Pancreas (tissue), 10 donors: Measurements from ENCODE around the gene OTUD6A. TPM values are rescaled to one million over a fixed set of nuclear protein-coding genes. Genes with fewer than 3 reads are reported as not detected.

Experiments used
- ATAC-seq, 4 donors: fragments of 200-7000 bp; cut with Tn5 transposase; one replicate each; pipeline versions ENCODE4 v1.8.0 to v1.9.1; 2020; ENCODE audit warnings: mild to moderate bottlenecking in 4 of 4, moderate library complexity in 4 of 4
- DNase-seq, 6 donors: peaks; one replicate each; pipeline ENCODE4 v3.0.0-alpha.2; 2020
- FAIRE-seq: peaks from 2 replicates; lab custom pipeline; 2012; peaks lifted over from hg19 to GRCh38; lab: Jason Lieb, UNC
- H3K27ac ChIP-seq, 4 donors: fragments of 200-600 bp; sonication (generic); 1 replicate in 3 of 4; 2 replicates in 1 of 4; pipeline versions ENCODE4 v1.5.0 to v1.8.0; 2020
- H3K27me3 ChIP-seq, 4 donors: fragments of 200-600 bp; one replicate each; pipeline ENCODE4 v1.8.0; 2021
- H3K36me3 ChIP-seq, 3 donors: fragments of 200-600 bp; sonication (generic) in 1 of 3; one replicate each; pipeline versions ENCODE4 v1.5.0 to v1.8.0; 2020 to 2021
- H3K4me1 ChIP-seq, 3 donors: fragments of 200-600 bp; one replicate each; pipeline ENCODE4 v1.8.0; 2021
- H3K4me3 ChIP-seq, 4 donors: fragments of 200-600 bp; sonication (generic) in 2 of 4; one replicate each; pipeline versions ENCODE4 v1.5.0 to v1.8.0; 2020 to 2021
- H3K9me3 ChIP-seq, 4 donors: fragments of 200-600 bp; one replicate each; pipeline ENCODE4 v1.8.0; 2021
- WGBS, 2 donors: extraction: QIAGEN DNeasy Blood & Tissue Kit; methylation state at CpG; one replicate each; pipeline ENCODE4 v1.1.7; 2013; 5-methylcytosine and 5-hydroxymethylcytosine counted together
- intact Hi-C, 3 donors: fragments of 100-400 bp; cut with DNase I; formaldehyde crosslinking; loops; one replicate each; pipeline versions ENCODE4 v1.11.1 to v1.14.2; 2022
- polyA plus RNA-seq, 2 donors: library from polyadenylated mRNA; stranded (reverse); fragments of 200-250 nt; gene quantifications; one replicate each; pipeline ENCODE4 v1.2.3, GENCODE V29; 2013
- total RNA-seq, 6 donors: library from RNA; stranded (reverse); fragmentation: NEBNext Ultra II Directional in 4 of 6; extraction: Animal tissue kit (Norgen Biotek cat#: 25700) in 4 of 6; gene quantifications; one replicate each; pipeline versions ENCODE4 v1.2.1 to v1.2.4, GENCODE V29; 2021 to 2023
- TF ChIP-seq, protein P1 (sequence below), 4 donors: fragments of 200-600 bp; sonication (generic) in 3 of 4; IDR thresholded peaks; one replicate each; pipeline versions ENCODE4 v1.5.0 to v1.8.0; 2021; ENCODE audit warnings: antibody characterized with exemption in 4 of 4
- donor health status: healthy with polysubstance abuse.
- donor health status: DM: no; HTN: no; CAD: no; lungs with moderate emphysema.
- donor health status: DM: no; HTN: no; CAD: no.
- donor health status: control.
- donor health status: control.
- donor health status: Bipolar disorder and iron deficiency.
- donor health status: DM: yes; HTN: yes; CAD: no.
- donor health status: DM: no; HTN: no; CAD: no.
- donor health status: DM: no; HTN: no; CAD: no.
- donor health status: DM: yes; HTN: yes; CAD: no.

OTUD6A gene
- total and polyA plus RNA-seq, 8 donors, result not detected

DNA sequence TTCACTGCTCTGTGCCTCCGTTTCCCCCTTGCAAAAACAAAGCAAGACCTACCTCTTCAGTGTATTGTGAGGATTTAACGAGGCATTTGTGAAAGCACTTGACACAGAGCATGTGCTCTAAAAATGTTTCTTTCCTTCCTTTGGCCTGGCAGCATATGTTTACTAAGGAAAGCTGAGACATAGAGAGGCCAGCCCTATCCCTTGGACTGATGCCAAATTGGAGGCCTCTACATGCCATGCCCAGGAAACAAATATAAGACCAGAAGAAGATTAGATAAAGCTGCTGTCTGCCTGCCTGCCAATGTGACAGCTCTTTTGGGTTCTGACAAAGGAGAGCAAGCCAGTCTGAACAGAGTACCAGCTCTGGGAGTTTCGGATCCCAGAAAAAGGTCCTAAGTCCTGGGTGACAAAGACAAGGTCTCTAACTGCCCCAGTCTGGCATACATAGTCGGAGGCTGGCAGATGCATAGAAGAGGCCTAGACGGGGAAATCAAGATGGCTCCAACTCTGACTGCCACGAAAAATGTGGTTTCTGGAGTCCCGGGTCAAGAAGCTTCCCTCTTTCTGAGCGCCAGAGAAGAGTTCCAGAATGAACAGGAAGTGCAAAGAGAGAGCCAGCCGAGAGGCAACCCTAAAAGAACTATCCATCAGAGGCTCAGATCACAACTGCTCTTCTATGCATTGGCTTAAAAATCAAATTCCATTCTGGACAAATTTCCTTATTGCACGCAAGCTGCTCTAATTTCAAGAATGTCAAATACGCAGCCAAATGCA is 25.8 kb downstream of the OTUD6A start:
- ATAC-seq, result peak in 2 of 4 donors; percentile 22 to 34
- no peak overlapping the region for H3K27ac ChIP-seq
- H3K4me3 ChIP-seq, result no peak overlapping the region
- no peak for FAIRE-seq
- no peaks in the 10 kb centered on the region for H3K4me1 ChIP-seq
- TF ChIP-seq, protein P1, sequence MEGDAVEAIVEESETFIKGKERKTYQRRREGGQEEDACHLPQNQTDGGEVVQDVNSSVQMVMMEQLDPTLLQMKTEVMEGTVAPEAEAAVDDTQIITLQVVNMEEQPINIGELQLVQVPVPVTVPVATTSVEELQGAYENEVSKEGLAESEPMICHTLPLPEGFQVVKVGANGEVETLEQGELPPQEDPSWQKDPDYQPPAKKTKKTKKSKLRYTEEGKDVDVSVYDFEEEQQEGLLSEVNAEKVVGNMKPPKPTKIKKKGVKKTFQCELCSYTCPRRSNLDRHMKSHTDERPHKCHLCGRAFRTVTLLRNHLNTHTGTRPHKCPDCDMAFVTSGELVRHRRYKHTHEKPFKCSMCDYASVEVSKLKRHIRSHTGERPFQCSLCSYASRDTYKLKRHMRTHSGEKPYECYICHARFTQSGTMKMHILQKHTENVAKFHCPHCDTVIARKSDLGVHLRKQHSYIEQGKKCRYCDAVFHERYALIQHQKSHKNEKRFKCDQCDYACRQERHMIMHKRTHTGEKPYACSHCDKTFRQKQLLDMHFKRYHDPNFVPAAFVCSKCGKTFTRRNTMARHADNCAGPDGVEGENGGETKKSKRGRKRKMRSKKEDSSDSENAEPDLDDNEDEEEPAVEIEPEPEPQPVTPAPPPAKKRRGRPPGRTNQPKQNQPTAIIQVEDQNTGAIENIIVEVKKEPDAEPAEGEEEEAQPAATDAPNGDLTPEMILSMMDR (IDR thresholded peaks at IDR 0.05), result no peak
- H3K36me3 ChIP-seq, result no peaks in the 10 kb centered on the region
- intact Hi-C loops, result no loop called here
- 69 to 70% methylated on average over 11 of the region's 11 CpGs for WGBS, 2 donors
- H3K9me3 ChIP-seq, result no peaks in the 10 kb centered on the region
- no peak for DNase-seq
- peaks cover 0 to 3% (median 0%) of the 10 kb centered on the region in 4 donors for H3K27me3 ChIP-seq

DNA sequence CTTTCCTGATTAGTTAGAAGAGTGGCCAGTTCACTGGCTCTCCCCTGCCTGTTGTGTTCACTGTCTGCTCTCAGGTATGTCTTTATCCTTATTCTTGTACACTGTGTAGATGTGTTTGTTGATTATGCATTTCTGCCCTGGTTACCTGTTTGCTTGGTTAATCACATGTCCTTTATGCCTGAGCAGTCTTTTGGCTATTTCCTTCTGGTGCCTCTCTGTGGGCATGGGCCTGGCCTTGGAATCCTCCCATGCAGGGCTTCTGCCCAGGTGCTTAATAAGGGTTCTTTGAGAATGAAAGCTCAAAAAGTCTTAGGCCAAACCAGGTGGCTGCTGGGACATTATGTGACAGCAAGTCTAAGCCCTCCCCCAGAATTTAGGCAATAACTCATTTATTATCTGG is 26.5 kb downstream of the OTUD6A start:
- intact Hi-C loops, result no loop called here
- no peak overlapping the region for H3K4me3 ChIP-seq
- FAIRE-seq, result no peak
- no peaks in the 10 kb centered on the region for H3K4me1 ChIP-seq
- no peak for DNase-seq
- H3K36me3 ChIP-seq, result no peaks in the 10 kb centered on the region
- TF ChIP-seq, protein P1 (IDR thresholded peaks at IDR 0.05), result no peak
- no peak for ATAC-seq
- peaks cover 0 to 3% (median 0%) of the 10 kb centered on the region in 4 donors for H3K27me3 ChIP-seq
- H3K9me3 ChIP-seq, result no peaks in the 10 kb centered on the region
- no peak overlapping the region for H3K27ac ChIP-seq

DNA sequence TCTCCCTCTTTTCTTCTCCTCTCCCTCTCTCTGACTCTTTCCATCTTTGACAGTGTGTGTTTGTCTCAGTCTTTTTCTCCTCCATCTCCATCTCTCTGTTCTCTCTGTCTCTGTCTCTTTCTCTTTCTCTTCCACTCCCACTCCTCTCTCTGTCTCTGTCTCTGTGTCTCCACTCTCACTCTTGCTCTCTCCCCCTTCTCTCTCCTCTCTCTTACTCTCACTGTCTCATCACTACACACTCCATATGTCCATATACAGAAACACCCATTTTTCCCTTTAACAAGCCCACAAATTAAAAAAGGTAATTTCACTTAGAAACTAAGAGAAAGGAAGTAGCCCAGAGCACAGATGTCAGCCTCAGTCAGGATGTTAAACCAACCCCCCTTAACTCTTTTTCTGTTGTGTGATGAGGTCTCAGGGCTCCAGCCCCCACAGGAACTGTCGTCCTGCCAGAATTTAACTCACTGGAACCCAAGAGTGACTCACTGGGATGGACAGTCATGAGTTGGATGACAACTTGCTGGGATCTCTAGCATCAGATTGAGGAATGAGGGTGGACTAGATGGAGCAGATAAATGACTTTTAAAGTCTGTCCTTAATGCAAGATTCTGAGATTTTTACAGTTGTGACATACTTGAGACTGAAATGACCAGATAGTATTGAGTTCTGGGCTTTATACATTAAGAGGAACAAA is 27.5 kb downstream of the OTUD6A start:
- intact Hi-C loops, result loop anchor here in 1 of 3 donors (10.0 kb wide), 1 partner anchor 595 kb away; no protein-coding TSS in a partner anchor
- Histone ChIP-seq H3K27me3 (peaks cover 0 to 3% (median 0%) of the 10 kb centered on the region in 4 donors), H3K36me3 (no peaks in the 10 kb centered on the region), H3K4me3 (no peak overlapping the region), H3K27ac (no peak overlapping the region), H3K9me3 (no peaks in the 10 kb centered on the region), H3K4me1 (no peaks in the 10 kb centered on the region)
- TF ChIP-seq, protein P1 (IDR thresholded peaks at IDR 0.05), result no peak
- DNase-seq (no peak), ATAC-seq (no peak), FAIRE-seq (no peak)
- WGBS, 2 donors, result 44 to 58% methylated on average over 1 of the region's 1 CpG

DNA sequence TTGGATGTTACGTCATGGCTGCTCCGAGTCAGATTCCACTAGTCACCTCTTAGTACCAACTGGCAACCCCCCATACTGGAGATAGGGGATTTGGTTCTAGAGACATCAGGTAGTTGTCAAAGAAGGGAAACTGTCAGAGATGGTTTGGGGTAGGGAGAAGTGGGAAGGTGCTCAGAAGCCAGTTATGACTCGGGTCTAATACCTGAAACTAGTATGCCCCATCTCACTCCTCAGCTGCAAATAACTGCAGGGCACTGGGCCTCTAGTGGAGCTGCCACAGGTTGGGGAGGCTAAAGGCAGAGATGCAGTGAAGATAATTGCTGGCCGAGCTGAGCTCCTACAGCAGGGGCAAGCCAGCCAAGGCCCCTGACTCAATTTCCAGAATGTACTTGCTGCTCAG is 30.0 kb downstream of the OTUD6A start:
- Histone ChIP-seq H3K9me3 (no peaks in the 10 kb centered on the region), H3K27ac (no peak overlapping the region), H3K4me1 (no peaks in the 10 kb centered on the region), H3K4me3 (no peak overlapping the region), H3K27me3 (peaks cover 0 to 4% (median 2%) of the 10 kb centered on the region in 4 donors), H3K36me3 (no peaks in the 10 kb centered on the region)
- 81 to 83% methylated on average over 4 of the region's 4 CpGs for WGBS, 2 donors
- intact Hi-C loops, result loop anchor here in 1 of 3 donors (10.0 kb wide), 1 partner anchor 597 kb away; no protein-coding TSS in a partner anchor
- no peak for ATAC-seq
- no peak for DNase-seq
- FAIRE-seq, result no peak
- TF ChIP-seq, protein P1 (IDR thresholded peaks at IDR 0.05), result no peak
